DMS53 treated with DMSO at 0.1 percent for 48 hours (cell line): ENCODE data around the gene CAMK1G.

Source experiments
- DNase-seq: peaks from one replicate; lab custom pipeline; 2025; ENCODE audit not compliant: unreplicated experiment; lab: John Stamatoyannopoulos, UW

Gene CAMK1G

GRCh38 chr1:209633335-209633997, 50.0 kb downstream of the CAMK1G start:
- DNase-seq, result no peak

GRCh38 chr1:209634005-209634737, 50.7 kb downstream of the CAMK1G start:
- DNase-seq, result no peak

DNA sequence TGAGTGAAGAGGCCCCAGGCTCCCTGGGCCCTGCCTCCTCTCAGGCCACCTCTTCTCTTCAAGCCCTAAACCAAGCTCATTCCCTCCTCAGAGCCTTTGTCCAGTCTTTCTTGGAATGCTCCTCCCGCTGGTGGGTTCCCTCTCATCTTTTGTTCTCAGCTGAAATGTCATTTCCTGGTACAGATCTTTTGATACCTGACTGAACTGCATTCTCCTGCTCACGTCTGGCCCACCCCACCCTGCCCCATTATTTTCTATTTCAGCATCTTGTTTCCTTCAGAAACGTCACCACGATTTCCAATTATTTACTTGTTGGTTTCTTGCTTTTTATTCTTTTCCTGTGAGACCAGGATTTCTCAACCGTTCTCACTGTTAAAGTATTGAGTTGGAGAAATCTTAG, 52.3 kb downstream of the CAMK1G start:
- no peak for DNase-seq

DNA sequence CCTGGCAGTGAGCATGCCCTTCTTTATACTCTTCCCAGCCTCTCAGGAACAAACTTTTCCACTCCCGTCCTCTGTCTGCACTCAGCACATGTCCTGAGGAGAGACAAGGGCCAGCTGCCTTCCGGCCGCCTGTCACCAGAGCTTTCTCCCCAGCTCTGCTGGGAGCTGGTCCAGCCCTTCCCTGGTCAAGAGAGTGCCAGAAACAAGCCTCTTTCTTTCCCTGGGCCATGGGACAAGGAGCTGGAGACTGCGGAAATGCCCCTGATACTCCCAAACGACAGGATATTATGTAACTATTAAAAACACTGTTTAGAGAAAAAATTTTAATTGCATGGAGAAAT, 58.3 kb downstream of the CAMK1G start:
- no peak for DNase-seq

- no peak for DNase-seq
Measured at GRCh38 chr1:209642816-209643215, 59.3 kb downstream of the CAMK1G start.

- DNase-seq, result no peak
Measured at GRCh38 chr1:209643285-209644020, 59.9 kb downstream of the CAMK1G start.

- DNase-seq, result no peak
Measured at GRCh38 chr1:209645574-209646452, 62.3 kb downstream of the CAMK1G start.

DNA sequence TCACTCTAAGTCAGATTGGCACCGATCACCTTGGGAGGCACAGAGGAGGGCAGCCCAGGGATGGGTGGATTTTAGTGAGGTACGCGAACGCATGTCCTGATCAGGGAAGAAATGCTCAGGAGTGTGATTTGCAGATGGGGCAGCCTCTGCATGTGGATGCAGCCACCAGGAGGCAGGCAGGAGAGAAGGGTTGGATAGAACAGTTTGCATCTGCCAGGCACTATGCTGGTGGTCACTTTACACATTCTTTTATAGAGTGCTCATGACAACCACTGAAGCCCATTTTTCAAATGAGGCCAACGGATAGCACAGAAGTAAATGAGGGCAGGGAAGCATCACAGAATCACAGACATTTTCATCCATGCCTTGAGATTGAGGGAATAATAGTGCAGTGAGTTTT, 63.0 kb downstream of the CAMK1G start:
- DNase-seq, result no peak

GRCh38 chr1:209647156-209647555, 63.6 kb downstream of the CAMK1G start:
- no peak for DNase-seq

- DNase-seq, result no peak
Measured at GRCh38 chr1:209648346-209648745, 64.8 kb downstream of the CAMK1G start.

- peak; percentile 85 for DNase-seq
Measured at GRCh38 chr1:209648931-209649776, 65.6 kb downstream of the CAMK1G start.

DNA sequence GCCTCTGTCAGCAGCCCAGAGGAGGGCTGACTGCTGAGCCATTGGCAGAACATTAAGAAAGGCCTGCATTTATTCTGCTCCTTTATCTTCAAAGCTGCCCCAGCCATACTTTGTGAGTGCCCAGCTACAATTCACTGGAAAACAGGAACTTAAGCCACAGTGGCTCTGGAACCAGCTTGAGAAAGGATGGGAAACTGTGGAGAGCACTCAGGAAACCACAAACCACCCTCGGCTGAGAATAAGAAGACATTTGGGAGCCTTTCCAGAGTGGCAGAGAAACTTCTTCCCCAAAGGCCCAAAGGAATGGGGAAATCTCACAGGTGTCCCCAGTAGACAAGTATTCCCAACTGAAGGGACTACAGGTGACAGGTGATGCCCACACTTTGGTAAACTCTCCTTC, 66.9 kb downstream of the CAMK1G start:
- no peak for DNase-seq

DNA sequence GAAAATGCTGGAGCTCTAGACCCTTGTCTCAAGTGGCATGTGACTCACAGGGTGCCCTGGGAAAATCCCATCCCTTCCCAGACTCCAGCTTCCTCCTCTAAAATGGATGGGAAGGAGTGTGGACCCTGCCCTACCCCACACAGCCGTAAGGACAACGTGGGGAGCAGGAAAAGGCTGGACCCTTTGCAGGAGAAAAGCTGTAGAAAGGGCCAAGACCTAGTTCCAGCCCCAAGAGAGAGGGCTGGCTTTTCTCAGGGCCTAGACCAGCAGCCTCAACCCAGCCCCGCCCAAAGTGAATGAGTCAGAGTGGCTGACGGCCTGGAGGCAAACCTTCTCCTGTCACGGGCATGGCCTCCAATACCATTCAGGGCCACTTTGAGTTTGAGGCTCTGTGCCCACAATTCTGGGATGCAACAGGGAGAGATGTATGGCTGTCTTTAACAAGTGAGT, 67.6 kb downstream of the CAMK1G start:
- DNase-seq, result peak; percentile 86

DNA sequence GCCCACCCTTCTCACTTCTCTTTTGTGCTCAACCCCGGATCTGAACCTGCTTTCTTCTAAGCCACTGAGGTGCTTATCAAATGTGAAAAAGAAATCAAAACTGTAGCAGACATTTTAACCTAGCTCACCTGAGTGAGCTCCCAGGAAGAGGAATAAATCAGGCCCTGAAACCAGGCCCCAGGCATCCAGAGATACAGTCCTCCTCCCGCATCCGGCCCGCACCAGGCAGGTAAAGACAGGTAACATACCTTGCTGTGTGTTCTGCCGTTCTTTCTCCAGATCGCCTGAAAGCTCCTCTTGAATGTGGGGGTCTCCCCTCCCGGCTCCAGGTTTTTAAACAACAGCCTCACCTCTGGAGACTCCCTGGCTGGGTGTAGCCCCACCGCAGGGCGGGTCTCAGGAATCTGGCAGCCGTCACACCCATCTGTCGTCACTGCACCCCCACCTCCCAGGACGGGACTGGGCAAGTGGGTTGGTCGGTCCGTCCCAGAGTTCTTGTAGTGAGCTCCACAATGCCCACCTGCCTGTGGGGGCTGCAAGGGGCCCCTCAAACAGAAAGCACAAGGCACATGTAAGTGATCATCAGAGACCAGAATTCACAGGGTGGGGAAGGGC, 68.7 kb downstream of the CAMK1G start, which contains the start of gene LAMB3:
Gene LAMB3 (minus strand): TSS at position 305 of the 615 bp plus-strand sequence. CDS start 1,481 bp downstream, outside the sequence.
- peak; percentile 43 for DNase-seq

- peak; percentile 98 for DNase-seq
Measured at GRCh38 chr1:209652873-209653401, 69.4 kb downstream of the CAMK1G start.

DNA sequence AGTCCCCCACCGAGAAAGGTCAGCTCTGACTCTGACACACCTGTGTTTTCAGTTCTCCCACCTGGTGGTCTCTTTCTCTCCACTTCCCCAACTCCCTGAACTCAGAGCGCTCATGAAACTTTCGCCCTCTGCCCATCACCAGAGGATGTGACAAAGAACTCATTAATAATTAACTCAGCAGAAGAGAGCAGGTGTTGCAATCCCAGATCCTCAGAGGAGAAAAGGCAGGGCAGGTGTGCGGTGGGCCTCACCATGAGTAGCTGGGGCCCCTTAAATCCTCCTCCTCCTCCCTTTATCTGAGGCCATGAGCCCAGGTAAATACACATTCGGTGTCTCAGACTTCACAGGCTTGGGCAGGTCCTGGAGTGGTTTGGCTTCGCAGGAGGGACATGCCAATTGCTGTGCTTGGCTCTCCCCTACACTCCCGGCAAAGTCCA, 70.4 kb downstream of the CAMK1G start:
- DNase-seq, result peak; percentile 98

DNA sequence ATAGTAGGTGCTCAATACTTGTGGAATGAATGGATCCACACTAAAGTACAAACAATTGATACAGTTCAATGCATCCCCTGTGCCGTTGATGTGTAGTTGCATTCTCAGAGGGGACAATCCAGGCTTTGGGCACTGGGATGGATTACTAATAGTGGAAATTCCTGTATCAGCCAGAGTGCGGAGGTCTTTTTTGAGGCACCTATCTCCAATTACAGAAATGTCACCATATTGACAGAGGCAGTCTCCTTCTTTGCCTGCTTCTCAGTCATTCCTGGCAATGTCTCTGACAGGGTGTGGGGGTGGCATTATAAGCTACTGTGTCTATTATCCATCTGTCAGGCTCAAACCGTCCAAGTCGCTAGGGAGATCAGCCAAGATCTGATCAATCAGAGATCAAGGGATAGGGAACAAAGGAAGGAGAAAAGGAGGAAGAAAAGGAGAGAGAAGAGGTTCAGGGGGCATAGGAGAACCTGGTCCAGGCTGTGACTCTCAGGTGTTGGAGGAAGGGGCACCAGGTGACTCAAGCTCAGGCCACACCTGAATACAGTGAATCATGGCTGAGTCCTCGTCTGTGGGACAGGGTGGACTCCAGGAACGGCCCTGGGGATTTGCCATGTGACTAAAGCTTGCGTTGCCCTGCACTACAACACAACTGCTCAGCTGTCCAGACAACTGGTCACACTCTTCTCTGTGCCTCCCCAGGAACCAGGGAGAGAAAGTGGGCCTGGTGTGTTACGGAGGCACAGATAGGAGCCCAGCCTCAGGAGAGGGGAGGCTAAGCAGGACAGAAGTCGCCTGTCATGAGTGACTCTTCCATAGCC, 72.1 kb downstream of the CAMK1G start:
- DNase-seq, result peak; percentile 13

DNA sequence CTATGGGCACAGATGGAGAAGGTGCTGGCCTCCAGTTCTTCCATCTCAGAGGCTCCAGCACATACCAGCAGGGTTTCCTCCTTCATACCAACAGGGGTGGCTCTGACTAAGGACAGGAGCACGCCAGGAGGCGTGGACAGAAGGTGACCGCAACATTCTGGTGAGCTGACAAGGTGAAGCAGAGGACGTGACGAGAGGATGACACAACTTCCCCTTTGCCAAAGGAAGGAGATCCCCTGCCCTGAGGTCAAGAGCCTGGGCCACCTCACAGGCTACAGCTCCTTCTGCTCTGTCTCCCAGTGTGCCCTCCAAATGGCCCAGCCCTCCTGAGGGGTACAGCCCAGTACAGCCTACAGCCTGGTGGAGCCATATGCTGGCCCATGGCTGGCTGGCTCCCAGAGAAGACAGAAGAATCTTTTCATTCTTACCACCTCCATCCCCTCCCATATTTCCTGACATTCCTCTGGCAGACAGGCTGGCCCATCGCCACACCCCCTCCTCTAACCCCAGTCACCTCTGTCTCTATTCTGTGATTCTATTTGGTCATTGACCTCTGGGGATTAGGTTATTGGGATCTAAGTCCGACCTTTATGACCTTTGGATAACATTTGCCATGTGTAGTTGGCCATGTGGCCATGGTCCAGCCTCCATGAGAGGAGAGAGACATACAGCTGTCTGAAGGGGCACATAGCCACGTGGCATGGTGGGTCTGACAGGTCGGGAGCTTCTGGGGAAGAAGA, 73.8 kb downstream of the CAMK1G start:
- DNase-seq, result no peak
